ENCODE measurements around the gene MGST3. TPM values are rescaled to one million over a fixed set of nuclear protein-coding genes. Genes with fewer than 3 reads are reported as not detected.
"Not testable (repeated sequence)": the region's sequence is repeated elsewhere in the genome, so short reads cannot be mapped to it uniquely, and the experiment has no call there.

Gene MGST3
- total RNA-seq, 2 experiments from 2014 or later = 26.6 to 29.2 TPM

DNA sequence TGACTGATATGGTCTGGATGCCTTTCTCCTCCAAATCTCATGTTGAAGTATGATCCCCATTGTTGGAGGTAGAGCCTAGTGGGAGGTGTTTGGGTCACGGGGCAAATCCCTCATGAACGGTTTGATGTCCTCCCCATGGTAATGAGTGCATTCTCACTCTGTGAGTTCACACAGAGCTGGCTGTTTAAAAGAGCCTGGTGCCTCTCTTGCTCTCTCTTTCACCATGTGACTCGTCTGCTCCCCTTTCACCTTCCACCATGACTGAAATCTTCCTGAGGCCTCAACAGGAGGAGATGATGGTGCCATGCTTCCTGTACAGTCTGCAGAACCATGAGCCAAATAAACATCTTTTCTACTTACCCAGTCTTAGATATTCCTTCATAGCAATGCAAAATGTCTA, 37.1 kb downstream of the MGST3 start:
- no peak for DNase-seq
- Mint-ChIP-seq H3K4me1 (ENCODE audit: low read depth) (peaks cover 4% of the 10 kb centered on the region), H3K9me3 (no peaks in the 10 kb centered on the region), H3K36me3 (ENCODE audit: low read depth) (peaks cover 46% of the 10 kb centered on the region), H3K4me3 (no peak overlapping the region), H3K27ac (no peak overlapping the region), H3K27me3 (ENCODE audit: low read depth) (no peaks in the 10 kb centered on the region)
- intact Hi-C loops (cut with micrococcal nuclease) = no loop called here
- CTCF ChIA-PET = interaction anchor here (1.1 to 1.8 kb wide), 2 partner anchors 9 to 103 kb away, joined by 3 to 4 read pairs; no protein-coding TSS in a partner anchor

- DNase-seq = no peak
- Mint-ChIP-seq H3K4me3 (no peak overlapping the region), H3K27ac (no peak overlapping the region), H3K36me3 (ENCODE audit: low read depth) (peaks cover 46% of the 10 kb centered on the region), H3K27me3 (ENCODE audit: low read depth) (no peaks in the 10 kb centered on the region), H3K4me1 (ENCODE audit: low read depth) (peaks cover 7% of the 10 kb centered on the region), H3K9me3 (no peaks in the 10 kb centered on the region)
- intact Hi-C loops (cut with micrococcal nuclease) = no loop called here
- CTCF ChIA-PET = no interaction called here
Measured at GRCh38 chr1:165671526-165671925, 40.5 kb downstream of the MGST3 start.

GRCh38 chr1:165674599-165674998, 43.6 kb downstream of the MGST3 start:
- H3K27me3 Mint-ChIP-seq (ENCODE audit: low read depth) = no peaks in the 10 kb centered on the region
- peaks cover 44% of the 10 kb centered on the region for H3K36me3 Mint-ChIP-seq (ENCODE audit: low read depth)
- no peaks in the 10 kb centered on the region for H3K9me3 Mint-ChIP-seq
- H3K4me3 Mint-ChIP-seq = no peak overlapping the region
- CTCF ChIA-PET = interaction anchor here (0.6 to 0.7 kb wide), 2 partner anchors 23 to 245 kb away, joined by 4 to 5 read pairs; no protein-coding TSS in a partner anchor
- DNase-seq = no peak
- H3K27ac Mint-ChIP-seq = no peak overlapping the region
- peaks cover 18% of the 10 kb centered on the region for H3K4me1 Mint-ChIP-seq (ENCODE audit: low read depth)
- intact Hi-C loops (cut with micrococcal nuclease) = no loop called here

DNA sequence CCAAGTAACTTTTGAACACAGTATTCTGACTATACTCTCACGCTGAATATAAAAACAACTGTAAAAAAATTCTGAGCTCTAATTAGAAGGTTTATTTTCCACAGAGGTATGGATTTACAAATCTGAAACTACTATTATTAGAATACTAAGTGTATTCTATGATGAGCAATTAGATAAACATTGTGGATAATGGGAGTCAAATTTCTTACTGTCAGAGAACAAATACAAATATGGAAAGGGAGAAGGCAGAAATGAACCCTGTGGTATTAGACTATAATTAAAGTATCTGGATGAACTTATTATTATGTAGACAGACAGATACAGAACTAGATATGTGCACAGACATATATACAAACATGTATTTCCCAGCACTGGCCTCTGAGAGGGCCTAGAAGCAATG, 44.8 kb downstream of the MGST3 start:
- H3K36me3 Mint-ChIP-seq (ENCODE audit: low read depth) = peaks cover 49% of the 10 kb centered on the region
- no peak overlapping the region for H3K4me3 Mint-ChIP-seq
- intact Hi-C loops (cut with micrococcal nuclease) = no loop called here

DNA sequence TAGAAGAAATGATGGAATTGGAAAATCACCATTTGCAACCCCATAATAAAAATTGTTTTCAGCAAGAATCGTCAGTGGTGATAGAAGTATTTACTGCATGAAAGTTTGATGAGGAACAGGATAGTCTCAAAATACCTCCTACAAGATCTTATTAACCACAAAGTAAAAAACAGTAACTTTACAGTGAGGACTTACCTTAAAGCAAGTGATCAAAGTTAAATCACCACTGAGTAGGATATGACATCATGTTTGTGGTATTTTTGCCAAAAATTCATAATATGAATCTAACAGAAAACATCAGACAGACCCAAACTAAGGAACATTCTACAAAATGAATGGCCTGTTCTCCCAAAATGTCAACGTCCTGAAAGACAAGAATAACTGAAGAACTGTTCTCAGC, 47.5 kb downstream of the MGST3 start:
- CTCF ChIA-PET = interaction anchor here (1.2 kb wide), 1 partner anchor 76 kb away, joined by 3 read pairs; no protein-coding TSS in a partner anchor
- Mint-ChIP-seq H3K36me3 (ENCODE audit: low read depth) (peaks cover 55% of the 10 kb centered on the region), H3K27ac (peak overlapping the region; percentile 62), H3K9me3 (no peaks in the 10 kb centered on the region), H3K4me1 (ENCODE audit: low read depth) (peaks cover 19% of the 10 kb centered on the region), H3K27me3 (ENCODE audit: low read depth) (no peaks in the 10 kb centered on the region), H3K4me3 (no peak overlapping the region)
- intact Hi-C loops (cut with micrococcal nuclease) = loop anchor here (2.0 kb wide), 2 partner anchors 46 to 78 kb away; no protein-coding TSS in a partner anchor
- no peak for DNase-seq

More for the DNA sequence above, 44.8 kb downstream of the MGST3 start:
- Mint-ChIP-seq H3K4me1 (ENCODE audit: low read depth) (peaks cover 19% of the 10 kb centered on the region), H3K27me3 (ENCODE audit: low read depth) (no peaks in the 10 kb centered on the region), H3K9me3 (no peaks in the 10 kb centered on the region), H3K27ac (no peak overlapping the region)
- no peak for DNase-seq
- CTCF ChIA-PET = no interaction called here

DNA sequence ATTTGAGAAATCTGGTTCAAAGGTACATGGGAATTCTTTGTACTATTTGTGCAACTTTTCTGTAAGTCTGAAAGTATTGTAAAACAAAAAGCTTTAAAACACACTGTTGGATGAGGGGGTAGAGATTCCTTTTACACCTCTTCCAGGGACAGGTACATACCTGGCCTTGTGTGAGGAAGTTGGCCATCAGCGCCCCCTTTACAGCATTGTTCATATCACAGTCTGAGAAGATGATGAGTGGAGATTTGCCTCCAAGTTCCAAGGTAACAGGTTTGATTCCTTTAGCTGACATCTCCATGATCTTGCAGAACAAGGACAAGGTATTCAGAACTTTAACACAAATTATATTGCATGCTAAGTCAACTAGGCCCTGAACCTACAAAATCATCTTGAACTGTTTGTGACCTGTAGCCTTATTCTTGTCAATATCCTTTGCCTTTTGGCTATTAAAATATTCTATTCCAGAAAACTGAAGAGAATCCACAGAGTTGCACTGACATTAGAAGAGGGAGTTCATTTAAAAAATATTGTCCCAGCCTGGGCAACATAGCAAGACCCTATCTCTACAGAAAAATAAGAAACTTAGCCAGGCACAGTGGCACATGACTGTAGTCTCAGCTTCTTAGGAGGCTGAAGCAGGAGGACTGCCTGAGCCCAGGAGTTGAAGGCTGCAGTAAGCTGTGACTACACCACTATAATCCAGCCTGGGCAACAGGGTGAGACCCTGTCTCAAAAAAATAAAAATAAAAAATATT, 48.4 kb downstream of the MGST3 start:
- Mint-ChIP-seq H3K36me3 (ENCODE audit: low read depth) (peaks cover 55% of the 10 kb centered on the region), H3K4me1 (ENCODE audit: low read depth) (peaks cover 24% of the 10 kb centered on the region), H3K27me3 (ENCODE audit: low read depth) (no peaks in the 10 kb centered on the region), H3K27ac (peak overlapping the region; percentile 62), H3K4me3 (no peak overlapping the region), H3K9me3 (no peaks in the 10 kb centered on the region)
- CTCF ChIA-PET = interaction anchor here (1.2 kb wide), 1 partner anchor 77 kb away, joined by 3 read pairs; no protein-coding TSS in a partner anchor
- intact Hi-C loops (cut with micrococcal nuclease) = loop anchor here (2.0 kb wide), 2 partner anchors 47 to 79 kb away; no protein-coding TSS in a partner anchor
- DNase-seq = peak; percentile 11

DNA sequence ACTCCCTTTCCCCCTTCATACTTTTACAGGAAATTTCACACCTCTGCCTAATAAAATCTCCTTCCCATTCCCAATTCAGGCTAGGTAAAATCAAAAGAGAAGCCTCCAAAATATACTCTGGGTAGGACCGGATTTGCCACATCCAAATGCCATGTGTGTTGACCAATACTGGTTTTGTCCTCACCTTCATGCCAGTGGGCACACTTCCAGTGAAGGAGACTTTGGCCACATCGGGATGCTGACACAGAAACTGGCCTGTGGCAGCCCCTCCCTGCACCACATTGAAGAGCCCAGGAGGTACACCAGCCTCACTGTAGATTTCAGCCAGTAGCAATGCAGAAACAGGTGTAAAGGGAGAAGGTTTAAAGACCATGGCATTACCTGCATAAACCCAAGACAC, 49.3 kb downstream of the MGST3 start:
- CTCF ChIA-PET = no interaction called here
- no peak for DNase-seq
- intact Hi-C loops (cut with micrococcal nuclease) = no loop called here
- Mint-ChIP-seq H3K27ac (no peak overlapping the region), H3K36me3 (ENCODE audit: low read depth) (peaks cover 56% of the 10 kb centered on the region), H3K9me3 (no peaks in the 10 kb centered on the region), H3K4me3 (no peak overlapping the region), H3K4me1 (ENCODE audit: low read depth) (peaks cover 30% of the 10 kb centered on the region), H3K27me3 (ENCODE audit: low read depth) (no peaks in the 10 kb centered on the region)

DNA sequence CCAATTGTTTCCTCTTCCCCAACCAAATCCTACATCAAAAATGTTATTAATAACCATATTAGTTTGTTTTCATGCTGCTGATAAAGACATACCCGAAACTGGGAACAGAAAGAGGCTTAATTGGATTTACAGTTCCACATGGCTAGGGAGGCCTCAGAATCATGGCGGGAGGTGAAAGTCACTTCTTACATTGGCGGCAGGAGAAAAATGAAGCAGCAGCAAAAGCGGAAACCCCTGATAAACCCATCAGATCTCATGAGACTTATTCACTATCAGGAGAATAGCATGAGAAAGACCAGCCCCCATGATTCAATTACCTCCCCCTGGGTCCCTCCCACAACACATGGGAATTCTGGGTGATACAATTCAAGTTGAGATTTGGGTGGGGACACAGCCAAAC, 49.7 kb downstream of the MGST3 start:
- Mint-ChIP-seq H3K36me3 (ENCODE audit: low read depth) (peaks cover 58% of the 10 kb centered on the region), H3K4me1 (ENCODE audit: low read depth) (peaks cover 31% of the 10 kb centered on the region)
- H3K9me3 Mint-ChIP-seq; intact Hi-C loops (cut with micrococcal nuclease); H3K27me3 Mint-ChIP-seq (ENCODE audit: low read depth); DNase-seq; H3K27ac Mint-ChIP-seq; H3K4me3 Mint-ChIP-seq; CTCF ChIA-PET: not testable (repeated sequence)

DNA sequence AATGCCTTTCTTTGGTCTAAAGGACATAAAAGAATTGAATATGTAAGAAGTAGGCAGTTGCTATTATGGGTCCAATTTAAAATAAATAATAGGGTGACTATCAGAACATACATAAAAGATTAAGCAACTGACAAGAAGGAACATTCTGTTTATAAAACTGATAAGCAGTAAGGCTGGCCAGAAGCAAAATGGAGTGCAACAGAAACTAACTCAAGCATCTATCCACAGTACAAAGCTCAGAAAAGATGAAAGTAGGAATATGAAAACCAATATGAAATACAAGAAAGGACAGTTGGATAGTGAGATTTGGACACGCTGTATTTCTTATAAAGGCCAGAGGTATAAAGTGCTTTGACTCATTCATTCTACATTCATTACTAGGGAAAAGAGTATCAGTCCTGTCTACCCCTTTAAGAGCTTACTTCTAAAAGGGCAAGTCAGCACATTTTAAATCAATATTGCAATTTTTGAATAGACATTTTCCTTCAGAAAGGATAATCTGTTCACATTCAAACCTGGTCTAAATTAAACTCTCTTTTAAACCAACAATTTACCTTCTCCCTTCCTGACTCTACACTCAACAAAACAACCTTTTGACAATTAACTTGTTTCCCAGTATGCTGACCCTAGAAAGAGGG, 52.9 kb downstream of the MGST3 start:
- Mint-ChIP-seq H3K36me3 (ENCODE audit: low read depth) (peaks cover 58% of the 10 kb centered on the region), H3K4me1 (ENCODE audit: low read depth) (peaks cover 44% of the 10 kb centered on the region), H3K9me3 (peaks cover 7% of the 10 kb centered on the region), H3K27ac (no peak overlapping the region), H3K27me3 (ENCODE audit: low read depth) (no peaks in the 10 kb centered on the region), H3K4me3 (no peak overlapping the region)
- no peak for DNase-seq
- intact Hi-C loops (cut with micrococcal nuclease) = no loop called here
- CTCF ChIA-PET = interaction anchor here (2.4 kb wide), 1 partner anchor 14 kb away, joined by 9 read pairs; the partner anchor contains the start of gene ALDH9A1

GRCh38 chr1:165686121-165686970, 55.3 kb downstream of the MGST3 start:
- intact Hi-C loops (cut with micrococcal nuclease) = no loop called here
- no peak overlapping the region for H3K4me3 Mint-ChIP-seq
- no peaks in the 10 kb centered on the region for H3K27me3 Mint-ChIP-seq (ENCODE audit: low read depth)
- CTCF ChIA-PET = interaction anchor here (0.7 to 1.1 kb wide), 2 partner anchors 228 to 229 kb away, joined by 3 to 4 read pairs; no protein-coding TSS in a partner anchor
- H3K4me1 Mint-ChIP-seq (ENCODE audit: low read depth) = peaks cover 42% of the 10 kb centered on the region
- peaks cover 42% of the 10 kb centered on the region for H3K36me3 Mint-ChIP-seq (ENCODE audit: low read depth)
- peak; percentile 28 for DNase-seq
- H3K27ac Mint-ChIP-seq = peak overlapping the region; percentile 54
- peaks cover 7% of the 10 kb centered on the region for H3K9me3 Mint-ChIP-seq

DNA sequence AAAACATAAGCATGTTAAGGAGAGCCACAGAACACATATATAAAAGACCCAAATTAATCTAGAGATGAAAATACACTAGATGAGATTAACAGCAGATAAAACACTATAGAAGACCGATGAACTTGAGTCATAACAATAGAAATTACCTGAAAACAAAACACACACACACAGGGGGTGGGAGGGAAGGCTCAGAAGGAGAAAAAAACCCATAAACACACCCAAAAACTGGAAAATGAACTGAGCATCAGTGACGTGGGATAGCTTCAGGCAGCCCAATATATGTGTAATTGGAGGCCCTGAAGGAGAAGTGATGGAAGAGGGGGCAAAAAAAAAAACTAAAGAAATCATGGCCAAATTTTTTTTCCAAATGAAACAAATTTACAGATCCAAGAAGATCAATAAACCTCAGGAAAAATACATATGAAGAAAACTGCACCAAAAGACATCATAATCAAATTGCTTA, 56.0 kb downstream of the MGST3 start:
- H3K36me3 Mint-ChIP-seq (ENCODE audit: low read depth) = peaks cover 42% of the 10 kb centered on the region
- CTCF ChIA-PET = interaction anchor here (0.7 kb wide), 1 partner anchor 229 kb away, joined by 4 read pairs; no protein-coding TSS in a partner anchor
- no peaks in the 10 kb centered on the region for H3K27me3 Mint-ChIP-seq (ENCODE audit: low read depth)
- intact Hi-C loops (cut with micrococcal nuclease) = no loop called here
- no peak for DNase-seq
- peak overlapping the region; percentile 54 for H3K27ac Mint-ChIP-seq
- no peak overlapping the region for H3K4me3 Mint-ChIP-seq
- H3K9me3 Mint-ChIP-seq = peaks cover 7% of the 10 kb centered on the region
- H3K4me1 Mint-ChIP-seq (ENCODE audit: low read depth) = peaks cover 48% of the 10 kb centered on the region

- Mint-ChIP-seq H3K36me3 (ENCODE audit: low read depth) (peaks cover 37% of the 10 kb centered on the region), H3K9me3 (peaks cover 7% of the 10 kb centered on the region), H3K27me3 (ENCODE audit: low read depth) (no peaks in the 10 kb centered on the region), H3K4me1 (ENCODE audit: low read depth) (peaks cover 53% of the 10 kb centered on the region), H3K4me3 (no peak overlapping the region), H3K27ac (no peak overlapping the region)
- CTCF ChIA-PET = interaction anchor here (0.6 kb wide), 1 partner anchor 19 kb away, joined by 3 read pairs; no protein-coding TSS in a partner anchor
- no peak for DNase-seq
- intact Hi-C loops (cut with micrococcal nuclease) = no loop called here
Measured at GRCh38 chr1:165688046-165688445, 57.0 kb downstream of the MGST3 start.
